Mesothelial cell of epicardium (in vitro differentiated cells): ENCODE measurements around the gene DDX3X. TPM values are rescaled to one million over a fixed set of nuclear protein-coding genes. Genes with fewer than 3 reads are reported as not detected.

Experiments used
- DNase-seq, 2 experiments: peaks; one replicate each; pipeline ENCODE4 v3.0.0; 2021; ENCODE audit warnings: low spot score in 2 of 2; ENCODE audit not compliant: unreplicated experiment in 2 of 2
- H3K27ac Mint-ChIP-seq: 2 replicates; pipeline ENCODE4 v1.8.0; 2021; ENCODE audit warnings: mixed read lengths
- H3K27me3 Mint-ChIP-seq: 2 replicates; pipeline ENCODE4 v1.8.0; 2021; ENCODE audit warnings: low read depth, mixed read lengths
- H3K36me3 Mint-ChIP-seq: 2 replicates; pipeline ENCODE4 v1.8.0; 2021; ENCODE audit warnings: mixed read lengths
- H3K4me1 Mint-ChIP-seq: 2 replicates; pipeline ENCODE4 v1.8.0; 2021; ENCODE audit warnings: mixed read lengths
- H3K4me3 Mint-ChIP-seq: 2 replicates; pipeline ENCODE4 v1.8.0; 2021; ENCODE audit warnings: mild to moderate bottlenecking, moderate library complexity, mixed read lengths
- H3K9me3 Mint-ChIP-seq: 2 replicates; pipeline ENCODE4 v1.8.0; 2021; ENCODE audit warnings: mixed read lengths
- total RNA-seq: library from RNA; stranded (reverse); gene quantifications from 3 replicates; pipeline ENCODE4 v1.2.1, GENCODE V29; 2021
- TF ChIP-seq, protein P1 (sequence below): fragments of 200-600 bp; sonication (generic); IDR thresholded peaks from one replicate; pipeline ENCODE4 v1.5.0; 2021; ENCODE audit warnings: antibody characterized with exemption; ENCODE audit not compliant: unreplicated experiment

The DDX3X gene
- total RNA-seq, 1 donor from 2014 or later, result 303 TPM

DNA sequence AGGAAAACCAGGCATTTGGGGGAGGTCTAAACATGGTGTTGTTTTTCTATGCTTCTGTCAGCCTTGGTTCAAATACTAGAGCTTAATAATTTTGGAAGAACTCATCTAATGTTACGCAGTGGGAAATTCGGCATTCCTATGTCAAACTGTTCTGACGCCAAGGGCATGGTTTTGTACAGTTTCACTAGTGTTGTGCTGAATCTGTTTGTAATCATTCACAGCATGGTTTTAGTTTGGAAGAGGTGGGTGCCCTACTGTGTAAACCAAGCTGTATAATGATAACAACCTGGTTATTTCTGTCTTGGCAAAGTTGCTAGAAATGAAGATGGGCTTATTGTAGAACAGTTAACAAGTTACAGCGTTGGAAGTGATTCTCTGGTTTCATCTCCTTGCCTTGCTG is 5.2 kb downstream of the DDX3X start:
- Mint-ChIP-seq H3K4me1 (peaks cover 20% of the 10 kb centered on the region), H3K27ac (peak overlapping the region; percentile 0), H3K36me3 (peaks cover 16% of the 10 kb centered on the region), H3K4me3 (no peak overlapping the region), H3K27me3 (no peaks in the 10 kb centered on the region), H3K9me3 (peaks cover 9% of the 10 kb centered on the region)
- DNase-seq, result no peak
- TF ChIP-seq, protein P1, sequence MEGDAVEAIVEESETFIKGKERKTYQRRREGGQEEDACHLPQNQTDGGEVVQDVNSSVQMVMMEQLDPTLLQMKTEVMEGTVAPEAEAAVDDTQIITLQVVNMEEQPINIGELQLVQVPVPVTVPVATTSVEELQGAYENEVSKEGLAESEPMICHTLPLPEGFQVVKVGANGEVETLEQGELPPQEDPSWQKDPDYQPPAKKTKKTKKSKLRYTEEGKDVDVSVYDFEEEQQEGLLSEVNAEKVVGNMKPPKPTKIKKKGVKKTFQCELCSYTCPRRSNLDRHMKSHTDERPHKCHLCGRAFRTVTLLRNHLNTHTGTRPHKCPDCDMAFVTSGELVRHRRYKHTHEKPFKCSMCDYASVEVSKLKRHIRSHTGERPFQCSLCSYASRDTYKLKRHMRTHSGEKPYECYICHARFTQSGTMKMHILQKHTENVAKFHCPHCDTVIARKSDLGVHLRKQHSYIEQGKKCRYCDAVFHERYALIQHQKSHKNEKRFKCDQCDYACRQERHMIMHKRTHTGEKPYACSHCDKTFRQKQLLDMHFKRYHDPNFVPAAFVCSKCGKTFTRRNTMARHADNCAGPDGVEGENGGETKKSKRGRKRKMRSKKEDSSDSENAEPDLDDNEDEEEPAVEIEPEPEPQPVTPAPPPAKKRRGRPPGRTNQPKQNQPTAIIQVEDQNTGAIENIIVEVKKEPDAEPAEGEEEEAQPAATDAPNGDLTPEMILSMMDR, result no peak

DNA sequence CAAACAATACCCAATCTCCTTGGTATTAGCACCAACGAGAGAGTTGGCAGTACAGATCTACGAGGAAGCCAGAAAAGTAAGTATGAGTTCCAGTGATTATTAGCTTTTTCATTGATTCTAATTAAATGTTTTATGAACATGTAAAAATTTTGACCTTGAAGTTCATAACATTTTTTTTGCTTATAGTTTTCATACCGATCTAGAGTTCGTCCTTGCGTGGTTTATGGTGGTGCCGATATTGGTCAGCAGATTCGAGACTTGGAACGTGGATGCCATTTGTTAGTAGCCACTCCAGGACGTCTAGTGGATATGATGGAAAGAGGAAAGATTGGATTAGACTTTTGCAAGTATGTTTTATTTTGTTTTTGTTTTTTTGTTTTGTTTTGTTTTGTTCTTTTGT is 10.1 kb downstream of the DDX3X start:
- Mint-ChIP-seq H3K36me3 (peaks cover 25% of the 10 kb centered on the region), H3K27me3 (no peaks in the 10 kb centered on the region), H3K9me3 (peaks cover 7% of the 10 kb centered on the region), H3K4me1 (no peaks in the 10 kb centered on the region), H3K27ac (no peak overlapping the region), H3K4me3 (no peak overlapping the region)
- DNase-seq, result no peak
- TF ChIP-seq, protein P1, result no peak

- no peak overlapping the region for H3K4me3 Mint-ChIP-seq
- H3K4me1 Mint-ChIP-seq, result no peaks in the 10 kb centered on the region
- DNase-seq, result no peak
- H3K9me3 Mint-ChIP-seq, result peaks cover 5% of the 10 kb centered on the region
- TF ChIP-seq, protein P1, result no peak
- H3K36me3 Mint-ChIP-seq, result peaks cover 20% of the 10 kb centered on the region
- H3K27me3 Mint-ChIP-seq, result no peaks in the 10 kb centered on the region
- no peak overlapping the region for H3K27ac Mint-ChIP-seq
Measured at GRCh38 chrX:41347186-41347585, 13.2 kb downstream of the DDX3X start.

GRCh38 chrX:41348551-41348950 is 14.6 kb downstream of the DDX3X start:
- Mint-ChIP-seq H3K27ac (no peak overlapping the region), H3K4me3 (no peak overlapping the region), H3K4me1 (no peaks in the 10 kb centered on the region), H3K9me3 (peaks cover 9% of the 10 kb centered on the region), H3K27me3 (no peaks in the 10 kb centered on the region), H3K36me3 (peaks cover 15% of the 10 kb centered on the region)
- TF ChIP-seq, protein P1, result no peak
- no peak for DNase-seq

DNA sequence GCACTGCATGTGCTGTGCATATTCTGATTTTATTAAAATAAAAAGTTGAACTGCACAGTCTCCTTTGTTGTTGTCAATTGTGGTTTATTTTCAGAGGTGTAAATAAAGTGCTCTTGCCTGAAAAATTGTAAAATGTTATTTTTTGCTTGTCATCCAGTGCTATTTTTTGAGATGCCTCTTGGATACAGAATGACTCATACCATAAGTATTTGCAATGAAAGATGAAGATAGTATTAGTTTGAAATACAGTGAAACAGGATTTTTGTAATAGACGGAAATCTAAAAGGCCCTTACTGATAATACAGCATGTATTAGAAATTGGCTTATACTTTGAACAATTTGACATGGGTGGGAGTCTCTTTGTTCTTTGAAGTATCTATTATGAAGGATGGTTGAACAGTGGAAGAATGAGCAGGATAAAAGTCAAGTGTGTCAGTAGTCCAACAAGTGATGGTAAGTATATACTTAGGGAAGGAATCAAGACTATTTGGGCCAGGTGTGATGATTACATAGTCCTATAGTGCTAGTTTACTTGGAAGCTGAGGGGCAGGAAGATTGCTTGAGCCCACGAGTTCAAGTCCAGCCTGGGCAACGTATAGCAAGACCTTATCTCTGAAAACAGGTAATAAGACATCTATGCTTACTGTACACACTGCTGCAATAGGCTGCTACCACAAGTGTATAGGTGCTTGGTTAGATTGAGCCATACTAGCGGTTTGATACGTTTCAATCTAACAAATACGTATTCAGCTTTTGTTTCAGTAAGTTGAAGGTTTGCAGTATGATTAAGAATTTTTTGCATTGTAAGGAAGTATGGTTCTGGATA is 16.4 kb downstream of the DDX3X start:
- Mint-ChIP-seq H3K4me1 (no peaks in the 10 kb centered on the region), H3K27me3 (no peaks in the 10 kb centered on the region), H3K9me3 (peaks cover 12% of the 10 kb centered on the region), H3K36me3 (peaks cover 6% of the 10 kb centered on the region), H3K27ac (peak overlapping the region; percentile 7), H3K4me3 (no peak overlapping the region)
- no peak for DNase-seq
- TF ChIP-seq, protein P1, result no peak
